Stimulated activated CD8-positive, alpha-beta memory T cell treated with anti-CD3 and anti-CD28 coated beads, Interleukin-12 subunit alpha, Interleukin-12 subunit beta, amount 100 ng/mL, for 24 hours (primary cell): ENCODE measurements around the gene GATM.
"Not testable (repeated sequence)": the region's sequence is repeated elsewhere in the genome, so short reads cannot be mapped to it uniquely, and the experiment has no call there.

Experiments used
- DNase-seq: peaks from one replicate; pipeline ENCODE4 v3.0.0-alpha.2; 2020; ENCODE audit errors: extremely low read depth

Gene GATM

GRCh38 chr15:45389351-45389750 lies 11.0 kb upstream of the GATM start:
- no peak for DNase-seq

GRCh38 chr15:45387380-45388007 lies 9.2 kb upstream of the GATM start:
- no peak for DNase-seq

- DNase-seq: no peak
Observed at GRCh38 chr15:45386974-45387373, 8.6 kb upstream of the GATM start.

GRCh38 chr15:45386420-45386819 lies 8.1 kb upstream of the GATM start:
- no peak for DNase-seq

GRCh38 chr15:45385590-45385989 lies 7.2 kb upstream of the GATM start:
- no peak for DNase-seq

DNA sequence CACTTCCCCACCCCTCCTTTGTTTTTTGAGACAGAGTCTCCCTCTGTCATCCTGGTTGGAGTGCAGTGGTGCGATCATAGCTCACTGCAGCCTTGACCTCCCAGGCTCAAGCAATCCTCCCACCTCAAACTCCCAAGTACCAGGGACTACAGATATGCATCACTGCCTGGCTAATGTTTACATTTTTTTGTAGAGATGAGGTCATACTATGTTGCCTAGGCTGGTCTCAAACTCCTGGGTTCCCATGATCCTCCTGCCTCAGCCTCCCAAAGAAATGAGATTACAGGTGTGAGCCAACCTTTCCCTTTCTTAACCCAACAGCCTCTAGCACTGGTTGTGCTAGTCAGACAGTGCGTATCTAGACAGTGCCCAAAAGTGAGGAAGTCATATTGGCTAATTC lies 6.4 kb upstream of the GATM start:
- DNase-seq: no peak

- DNase-seq: no peak
Observed at GRCh38 chr15:45378913-45379262, 544 bp upstream of the GATM start.

- DNase-seq: no peak
Observed at GRCh38 chr15:45377609-45378148, 665 bp downstream of the GATM start.

GRCh38 chr15:45376967-45377608 lies 1.3 kb downstream of the GATM start:
- no peak for DNase-seq

DNA sequence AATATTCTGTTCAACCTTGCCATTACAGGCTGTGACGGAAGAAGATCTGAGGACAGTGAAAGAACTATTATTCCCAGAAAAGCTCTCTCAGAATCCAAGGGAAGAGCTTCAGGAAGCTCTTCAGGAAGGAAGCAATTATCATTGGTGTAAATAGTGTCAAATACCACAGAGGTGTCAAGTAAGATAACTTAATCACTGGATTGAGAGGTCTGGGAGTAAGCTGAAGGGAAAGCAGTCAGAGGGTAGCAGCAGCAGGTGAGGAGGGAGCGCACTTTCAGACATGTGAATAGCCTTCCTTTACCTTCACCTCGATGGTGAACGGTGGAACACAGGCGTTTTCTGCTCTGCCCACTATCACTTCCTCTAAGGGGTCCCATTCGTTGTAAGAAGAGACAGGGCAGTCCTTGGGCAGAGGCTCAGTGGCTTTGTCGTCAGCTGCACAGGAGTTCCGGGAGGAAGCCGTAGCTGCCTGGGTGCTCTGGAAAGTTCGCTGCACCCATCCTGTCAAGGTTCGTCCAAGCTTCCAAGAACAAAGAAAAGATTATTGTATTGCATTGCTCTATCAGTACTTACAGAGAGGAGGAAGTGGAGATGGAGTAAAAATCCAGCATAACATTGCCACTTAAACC lies 1.9 kb downstream of the GATM start:
- DNase-seq: no peak

DNA sequence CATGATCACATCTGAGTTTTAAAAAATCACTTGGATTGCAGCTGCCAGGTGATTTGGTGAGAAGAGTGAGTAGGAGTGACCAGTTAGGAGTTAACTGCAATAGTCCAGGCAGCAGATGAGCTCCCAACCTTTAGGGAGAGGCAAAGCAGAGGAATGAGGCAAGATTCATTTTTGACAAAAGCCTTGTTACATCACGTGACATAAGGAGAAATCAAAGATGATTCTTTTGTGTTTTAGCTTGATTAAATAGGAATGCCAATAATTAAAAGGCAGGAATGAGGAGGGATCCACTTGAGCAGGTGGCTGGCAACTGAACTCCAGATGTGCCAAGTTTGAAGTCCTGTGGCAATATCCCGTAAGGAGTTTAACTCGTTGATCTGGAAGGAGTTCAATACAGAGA lies 2.5 kb downstream of the GATM start:
- no peak for DNase-seq

GRCh38 chr15:45373976-45374375 lies 4.4 kb downstream of the GATM start:
- no peak for DNase-seq

GRCh38 chr15:45372041-45372995 lies 6.0 kb downstream of the GATM start:
- DNase-seq: no peak

DNA sequence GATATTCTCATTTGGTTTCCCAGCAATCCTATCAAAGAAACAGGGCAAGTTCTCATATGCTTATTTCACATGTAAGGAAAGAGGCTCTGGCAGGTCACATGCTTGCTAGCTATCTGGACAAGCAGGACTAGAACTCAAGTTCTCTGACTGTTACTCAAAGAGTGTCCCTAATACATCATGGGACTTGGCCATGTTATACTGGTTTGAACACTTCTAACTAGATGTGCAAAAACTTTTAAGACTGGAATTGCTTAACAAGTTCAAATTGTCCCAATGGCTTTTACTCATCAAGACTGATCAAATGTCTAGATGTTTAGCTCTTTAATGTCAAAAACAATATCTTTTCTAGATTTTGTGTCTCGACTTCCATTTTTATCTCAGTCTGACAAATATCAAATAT lies 6.8 kb downstream of the GATM start:
- no peak for DNase-seq

DNA sequence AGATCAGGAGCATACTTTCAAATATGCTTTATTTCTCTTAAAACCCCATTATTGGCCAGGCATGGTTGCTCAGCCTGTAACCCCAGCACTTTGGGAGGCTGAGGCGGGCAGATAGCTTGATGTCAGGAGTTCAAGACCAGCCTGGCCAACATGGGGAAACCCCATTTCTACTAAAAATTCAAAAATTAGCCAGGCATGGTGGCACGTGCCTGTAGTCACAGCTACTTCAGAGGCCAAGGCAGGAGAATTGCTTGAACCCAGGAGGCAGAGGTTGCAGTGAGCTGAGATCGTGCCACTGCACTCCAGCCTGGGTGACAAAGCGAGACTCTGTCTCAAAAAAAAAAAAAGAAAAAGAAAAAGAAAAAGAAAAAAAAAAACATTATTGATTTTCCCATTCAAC lies 8.3 kb downstream of the GATM start:
- not testable (repeated sequence) for DNase-seq

GRCh38 chr15:45367222-45367621 lies 11.1 kb downstream of the GATM start:
- DNase-seq: not testable (repeated sequence)

DNA sequence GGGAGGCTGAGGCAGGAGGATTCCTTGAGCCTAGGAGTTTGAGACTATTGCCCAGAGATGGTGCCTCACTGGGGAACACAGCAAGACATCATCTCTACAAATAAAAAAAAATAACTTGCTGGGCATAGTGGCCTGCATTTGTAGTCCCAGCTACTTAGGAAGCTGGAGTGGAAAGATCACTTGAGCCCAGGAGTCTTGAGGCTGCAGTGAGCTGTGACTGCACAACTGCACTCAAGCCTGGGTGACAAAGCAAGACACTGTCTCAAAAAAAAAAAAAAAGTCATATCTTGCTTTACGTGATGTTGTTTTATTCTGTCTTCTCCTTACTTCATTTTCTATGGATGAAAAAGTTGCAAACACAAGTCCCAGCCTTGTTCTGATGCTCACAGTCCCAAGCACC lies 14.1 kb downstream of the GATM start:
- no peak for DNase-seq

DNA sequence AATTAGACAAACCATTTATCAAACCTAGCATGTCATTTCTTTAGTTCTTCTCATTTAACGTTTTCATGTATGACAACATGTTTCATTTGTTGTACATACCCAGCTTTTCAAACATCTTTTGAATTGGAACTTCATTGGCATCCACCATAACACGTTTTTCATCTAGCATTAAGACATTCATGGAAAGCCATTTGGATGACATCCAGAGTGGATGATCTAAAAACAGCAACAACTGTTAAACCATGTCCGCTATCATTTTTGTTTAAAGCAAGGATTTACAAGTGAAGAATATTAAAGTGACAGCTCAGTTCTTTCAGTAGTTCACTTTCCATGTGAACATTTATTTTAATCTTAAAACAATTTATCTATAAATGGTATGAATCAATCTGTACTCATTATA lies 14.5 kb downstream of the GATM start:
- DNase-seq: no peak

DNA sequence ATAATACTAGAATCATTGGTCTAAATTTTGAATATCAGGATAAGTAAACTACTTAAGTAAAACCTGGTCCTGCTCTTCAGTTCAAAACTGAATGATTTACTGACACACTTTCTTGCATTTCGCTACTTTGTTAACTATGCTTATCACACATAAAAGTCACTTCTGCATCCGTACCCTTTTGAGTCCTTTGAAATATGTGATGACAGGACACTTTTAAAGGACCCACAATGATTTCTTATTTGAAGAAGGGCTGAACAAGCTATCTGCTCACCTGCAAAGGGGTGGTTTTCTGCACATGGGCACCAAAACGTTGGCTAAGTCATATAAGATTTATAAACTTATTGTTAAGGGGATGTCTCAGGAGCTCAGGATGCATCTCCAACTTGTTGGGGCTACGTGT lies 15.0 kb downstream of the GATM start:
- no peak for DNase-seq

- DNase-seq: no peak
Observed at GRCh38 chr15:45362419-45362818, 15.9 kb downstream of the GATM start.

GRCh38 chr15:45361878-45362277 lies 16.5 kb downstream of the GATM start:
- DNase-seq: no peak

GRCh38 chr15:45355860-45356259 lies 22.5 kb downstream of the GATM start:
- DNase-seq: no peak
